HG02885 (cell line): Measurements from ENCODE around the gene SRP68.

Experiments
- ATAC-seq: cut with Tn5 transposase; IDR thresholded peaks from one replicate; pipeline ENCODE4 v1.9.1; 2021; ENCODE audit warnings: mild to moderate bottlenecking; ENCODE audit not compliant: unreplicated experiment, poor library complexity

The SRP68 gene

GRCh38 chr17:76090517-76091129 lies 18.3 kb upstream of the SRP68 start:
- no peak for ATAC-seq

DNA sequence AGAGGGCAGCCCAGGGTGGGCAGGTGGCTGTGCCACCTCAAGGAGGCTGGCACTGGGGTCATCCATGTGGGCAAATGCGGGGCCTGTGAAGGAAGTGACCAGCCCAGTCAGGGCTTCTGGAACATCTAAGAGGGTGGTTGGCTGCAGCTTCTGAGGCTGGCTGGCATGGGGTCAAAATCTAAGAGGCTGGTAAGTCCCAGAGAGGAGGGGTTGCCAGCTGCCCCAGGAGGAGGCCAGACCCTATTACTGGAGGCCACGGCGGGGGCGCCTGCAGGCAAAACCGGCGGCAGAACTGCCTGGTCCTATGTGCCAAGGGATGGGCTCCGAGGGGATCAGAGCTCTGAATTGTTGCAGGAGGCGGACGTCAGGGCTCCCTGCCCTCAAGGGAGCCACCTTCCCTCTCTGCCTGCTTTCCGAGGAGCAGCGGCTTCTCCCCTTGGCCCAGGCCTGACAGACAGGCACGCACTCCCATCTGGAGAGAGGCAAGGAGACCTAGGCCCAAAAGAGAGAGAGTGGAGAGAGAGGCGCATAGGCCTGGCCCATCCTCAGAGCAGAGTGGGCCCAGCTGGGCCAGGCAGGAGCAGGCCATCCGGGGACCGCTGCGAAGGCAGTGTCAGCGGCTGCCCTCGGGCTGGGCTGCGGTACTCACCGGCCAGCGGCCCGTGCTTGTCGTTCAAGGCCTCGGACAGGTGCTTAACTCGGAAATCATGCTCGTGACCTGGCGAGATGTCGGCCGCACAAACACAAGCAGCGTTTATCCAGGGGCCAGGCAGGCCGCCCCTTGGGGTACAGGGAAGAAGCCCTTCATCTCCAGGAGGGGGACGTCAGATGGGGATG lies 17.6 kb upstream of the SRP68 start:
- no peak for ATAC-seq

DNA sequence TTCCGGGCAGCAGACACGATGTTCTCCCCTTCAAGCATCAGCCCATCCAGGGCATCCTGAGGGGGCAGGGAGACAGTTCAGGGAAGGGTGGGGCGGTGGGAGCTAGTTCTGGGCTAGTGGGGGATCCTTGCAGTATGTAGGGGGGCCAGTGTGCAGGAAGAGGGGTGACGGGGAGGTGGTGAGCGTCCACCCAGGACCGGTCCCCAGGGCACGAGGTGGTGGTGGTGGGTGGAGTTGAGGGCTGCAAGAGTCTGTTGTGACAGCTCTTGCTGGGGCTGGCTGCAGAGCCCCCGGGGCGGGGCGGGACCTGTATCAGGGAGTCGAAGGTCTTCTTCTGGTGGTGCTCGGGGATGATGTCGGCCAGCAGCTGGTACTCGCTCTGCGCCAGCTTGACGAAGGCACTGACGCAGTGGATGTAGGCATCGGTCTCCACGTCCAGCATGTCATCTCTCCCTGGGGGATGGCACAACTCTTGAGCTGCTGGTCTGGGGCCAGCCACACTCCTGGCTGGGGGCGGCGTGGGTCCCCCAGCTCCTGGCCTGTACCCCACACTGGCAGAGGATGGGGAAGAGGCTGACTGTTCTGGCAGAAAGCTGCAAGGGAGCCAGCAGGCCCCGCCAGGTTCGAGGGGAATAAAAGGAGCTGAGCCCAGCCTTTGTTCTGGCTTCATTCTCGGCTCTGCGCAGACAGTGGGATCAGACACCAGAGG lies 16.7 kb upstream of the SRP68 start:
- no peak for ATAC-seq

DNA sequence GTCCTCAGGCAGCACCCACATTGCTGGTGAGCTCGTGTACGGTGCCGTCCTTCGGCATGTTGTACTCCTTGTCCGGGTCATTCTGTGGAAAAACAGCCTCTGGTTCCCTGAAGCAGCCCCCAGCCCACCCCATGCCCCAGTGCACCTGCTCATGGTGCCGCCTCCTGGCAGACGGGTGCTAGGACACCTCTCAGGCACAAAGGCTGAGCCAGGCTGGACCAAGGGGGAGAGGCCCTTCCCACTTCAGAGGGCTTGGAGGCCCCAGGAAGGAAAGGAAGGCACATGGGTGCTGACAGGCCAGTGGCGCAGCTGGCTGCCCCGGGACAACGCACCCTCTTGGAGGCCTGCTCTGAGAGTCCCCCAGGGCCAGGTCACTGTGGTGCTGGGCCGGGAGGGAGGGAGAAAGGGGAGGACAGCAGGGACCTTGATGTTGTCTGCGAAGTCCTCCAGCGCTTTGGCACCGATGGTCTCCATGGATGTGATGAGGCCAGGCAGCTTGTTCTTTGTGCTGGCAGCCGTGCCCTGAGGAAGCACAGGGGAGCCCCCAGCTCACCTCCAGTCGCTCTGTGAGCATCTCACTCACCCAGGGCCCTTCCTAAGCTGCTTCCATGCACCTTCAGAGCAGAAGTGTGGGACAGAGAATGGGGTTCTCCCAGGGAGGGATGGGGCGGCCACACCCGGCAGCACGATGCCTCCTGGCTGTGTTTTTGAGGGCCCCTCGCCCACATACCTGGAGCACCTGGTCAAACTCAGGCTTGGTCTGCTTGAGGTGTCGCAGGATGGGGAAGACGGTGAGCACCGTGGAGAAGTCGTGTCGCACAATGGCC lies 15.9 kb upstream of the SRP68 start:
- ATAC-seq, result no peak

DNA sequence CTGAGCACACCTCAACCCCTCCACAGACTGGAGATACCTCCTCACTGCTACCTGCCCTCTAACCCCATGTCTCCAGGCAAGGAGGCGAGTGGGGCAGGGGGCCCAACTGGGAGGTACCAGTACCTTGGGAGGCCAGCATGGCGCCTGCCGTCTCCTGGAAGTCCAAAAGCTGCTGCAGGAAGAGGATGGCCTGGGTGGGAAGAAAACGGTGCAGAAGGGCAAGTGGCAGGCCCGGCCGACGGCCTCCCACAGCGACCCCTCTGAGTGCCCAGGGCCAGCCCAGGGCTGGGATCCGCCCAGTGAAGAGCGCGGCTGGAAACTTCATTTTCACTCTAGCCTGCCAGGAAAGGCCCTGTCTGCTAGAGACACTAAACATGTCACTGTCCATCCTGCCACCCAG lies 15.2 kb upstream of the SRP68 start:
- ATAC-seq, result no peak

- no peak for ATAC-seq
These were observed 14.1 kb upstream of the SRP68 start for GRCh38 chr17:76086384-76086783.

DNA sequence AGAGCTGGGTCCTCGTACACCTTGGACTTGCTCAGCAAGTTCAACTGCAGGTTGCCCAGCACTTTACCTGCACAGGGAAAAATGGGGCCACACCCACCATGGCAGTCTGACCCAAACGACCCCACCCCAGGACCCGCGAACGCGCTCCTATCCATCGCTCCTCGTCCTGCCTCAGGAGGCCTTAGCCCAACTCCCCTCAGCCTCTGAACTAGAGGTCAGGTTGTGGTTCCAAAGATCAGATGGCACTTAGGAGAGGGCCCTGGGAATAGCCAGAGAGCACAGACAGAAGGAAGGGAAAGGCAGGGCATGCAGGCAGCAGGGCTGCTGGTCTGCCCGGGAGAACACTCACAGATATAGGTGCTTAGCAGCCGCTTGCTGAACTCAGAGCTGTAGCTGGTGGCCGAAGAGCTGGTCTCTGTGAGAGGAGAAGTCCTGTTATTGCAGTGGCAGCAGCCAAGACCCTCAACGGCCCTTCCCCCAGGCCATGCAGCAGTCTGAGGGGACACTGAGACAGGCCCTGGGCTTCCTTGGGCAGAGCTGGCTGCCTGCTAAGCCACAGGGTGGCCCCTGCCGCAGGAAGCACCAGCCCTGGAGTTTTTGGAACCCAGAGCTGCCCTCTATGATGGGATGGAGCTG lies 13.5 kb upstream of the SRP68 start:
- no peak for ATAC-seq

- ATAC-seq, result no peak
These were observed 12.9 kb upstream of the SRP68 start for GRCh38 chr17:76085066-76085730.

- no peak for ATAC-seq
These were observed 11.3 kb upstream of the SRP68 start for GRCh38 chr17:76083536-76084182.

DNA sequence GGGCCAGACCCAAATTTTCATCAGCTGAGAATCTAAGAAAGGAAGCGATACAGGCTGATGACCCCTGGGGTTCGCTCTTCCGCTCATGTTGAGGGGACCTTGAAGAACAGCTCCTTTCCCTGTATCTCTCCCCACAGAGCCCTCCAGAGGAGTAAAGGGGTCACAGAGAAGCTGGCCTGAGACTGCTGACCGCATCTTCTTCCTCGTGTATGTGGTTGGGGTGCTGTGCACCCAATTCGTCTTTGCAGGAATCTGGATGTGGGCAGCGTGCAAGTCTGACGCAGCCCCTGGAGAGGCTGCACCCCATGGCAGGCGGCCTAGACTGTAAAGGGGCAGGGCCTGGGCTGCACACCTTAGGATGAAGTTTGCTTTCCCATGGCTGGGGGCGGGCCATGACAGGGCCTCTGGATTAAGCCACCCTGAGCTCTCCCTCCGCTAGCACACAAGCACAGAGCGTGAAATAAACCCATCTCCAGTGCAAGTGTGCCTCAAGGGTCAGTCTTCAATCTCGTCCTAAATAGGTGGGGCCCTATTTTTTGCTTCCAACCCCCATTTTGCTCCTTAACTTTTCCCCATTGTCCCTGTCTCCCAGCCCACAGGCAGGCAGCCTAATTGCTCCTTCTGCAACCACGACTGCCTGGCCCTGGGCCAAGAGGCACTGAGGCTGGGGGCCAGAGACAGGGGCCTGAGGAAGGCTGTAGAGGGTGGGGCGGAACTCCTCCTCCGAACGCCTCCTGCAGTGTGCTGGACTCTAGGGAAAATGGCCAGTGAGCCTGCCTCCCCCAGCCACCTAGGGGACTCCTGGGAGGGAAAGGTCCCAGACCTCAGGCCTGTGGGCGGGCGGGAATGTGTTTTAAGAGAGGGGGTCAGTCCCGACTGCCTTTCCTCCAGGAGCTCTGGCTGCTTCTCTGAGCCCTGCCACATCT lies 10.3 kb upstream of the SRP68 start:
- ATAC-seq, result no peak

- no peak for ATAC-seq
These were observed 9.2 kb upstream of the SRP68 start for GRCh38 chr17:76081295-76082210.

GRCh38 chr17:76080768-76081287 lies 8.5 kb upstream of the SRP68 start:
- no peak for ATAC-seq

- ATAC-seq, result no peak
These were observed 7.8 kb upstream of the SRP68 start for GRCh38 chr17:76079956-76080767.

DNA sequence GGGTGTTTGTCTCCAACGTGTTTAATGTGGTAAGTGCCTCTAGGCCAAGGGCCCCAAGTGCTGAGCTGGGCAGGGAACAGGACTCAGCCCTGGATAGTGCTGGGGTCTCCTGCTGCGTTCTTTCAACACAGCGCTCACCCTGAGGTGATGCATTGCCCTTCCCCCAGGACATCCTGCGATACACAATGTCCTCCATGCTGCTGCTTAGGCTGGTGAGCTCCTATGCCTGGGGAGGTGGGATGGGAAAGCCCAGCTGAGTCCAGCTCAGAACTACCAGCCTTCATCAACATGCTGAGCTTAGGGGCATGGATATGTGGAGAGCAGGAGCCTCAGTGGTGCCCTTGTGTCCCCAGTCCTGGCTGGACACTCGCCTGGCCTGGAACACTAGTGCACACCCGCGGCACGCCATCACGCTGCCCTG lies 7.2 kb upstream of the SRP68 start:
- no peak for ATAC-seq

- no peak for ATAC-seq
These were observed 6.7 kb upstream of the SRP68 start, which contains the start of gene ZACN for GRCh38 chr17:76078860-76079534. ZACN (plus strand) TSS chr17:76079182; CDS start chr17:76079265, 83 bp downstream.
